Measurements from ENCODE around the gene GMDS.

The GMDS gene

DNA sequence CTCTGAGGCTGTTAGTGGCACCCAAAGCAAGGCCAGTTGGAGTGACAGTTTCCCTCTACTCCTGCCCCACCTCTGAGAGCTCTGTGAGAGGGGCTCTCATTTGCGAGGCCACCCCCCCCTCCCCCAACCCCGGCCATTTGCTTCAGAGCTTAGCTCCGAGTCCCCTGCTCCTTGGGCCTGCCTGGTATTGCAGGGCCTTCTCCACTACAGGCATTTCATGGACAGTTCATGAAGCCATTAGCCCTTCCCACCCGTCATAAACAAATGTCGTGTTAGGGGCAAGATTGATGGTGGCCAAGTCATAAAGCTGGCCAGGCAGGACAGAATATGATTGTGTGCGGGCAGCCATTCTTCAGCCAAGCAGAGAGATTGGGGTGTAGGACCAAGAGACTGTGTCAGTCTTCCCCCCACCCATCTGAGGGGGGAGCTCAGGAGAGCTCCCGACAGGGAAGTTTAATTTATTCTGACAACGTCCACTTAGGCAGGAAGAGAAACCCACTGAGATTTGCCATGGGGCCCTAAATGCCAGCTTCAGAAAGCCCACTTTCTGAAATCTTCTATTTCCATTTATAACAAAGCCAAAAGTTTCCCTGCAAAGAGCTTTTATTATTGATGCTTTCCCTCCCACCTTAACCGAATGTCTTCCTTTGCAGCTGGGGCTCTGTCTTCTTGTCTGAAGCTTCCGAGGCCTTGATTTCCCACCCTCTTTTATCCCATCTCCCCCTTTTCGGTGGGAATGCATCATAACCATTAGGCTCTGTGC is 628.5 kb downstream of the GMDS start:
- no peak overlapping the region for H3K4me3 Mint-ChIP-seq
- H3K9me3 Mint-ChIP-seq: no peaks in the 10 kb centered on the region
- H3K36me3 Mint-ChIP-seq (ENCODE audit: low read depth): peaks cover 3% of the 10 kb centered on the region
- peaks cover 65% of the 10 kb centered on the region for H3K27me3 Mint-ChIP-seq
- H3K27ac Mint-ChIP-seq: no peak overlapping the region
- peaks cover 19% of the 10 kb centered on the region for H3K4me1 Mint-ChIP-seq
- DNase-seq (no peak), ATAC-seq (no peak)

DNA sequence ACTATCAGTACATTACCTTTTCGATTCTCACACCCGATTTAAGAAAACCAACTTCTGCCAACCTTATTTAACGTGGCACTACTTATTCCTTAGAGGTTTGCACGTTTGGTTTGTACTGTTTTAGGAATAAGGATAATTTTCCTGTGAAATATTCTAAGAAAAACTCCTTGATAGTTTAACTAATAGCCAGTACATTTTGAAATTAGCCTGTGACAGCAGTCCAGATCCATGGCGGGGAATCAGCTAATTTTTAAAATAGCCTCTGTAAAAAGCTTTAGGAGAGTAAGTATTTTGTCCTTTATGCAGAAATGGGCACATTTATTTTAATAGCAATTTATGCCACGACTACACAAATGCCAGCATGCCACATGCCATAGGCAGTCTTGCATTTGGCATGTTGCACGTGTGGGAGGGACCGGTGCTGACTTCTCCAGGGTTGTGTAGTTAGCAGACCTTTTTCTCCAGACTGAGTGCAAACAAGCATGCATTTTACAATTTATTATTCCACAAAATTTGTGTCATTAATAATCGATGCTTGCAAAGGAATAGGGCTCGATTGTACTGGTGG is 629.5 kb downstream of the GMDS start:
- H3K27me3 Mint-ChIP-seq: peaks cover 61% of the 10 kb centered on the region
- no peak overlapping the region for H3K4me3 Mint-ChIP-seq
- ATAC-seq: no peak
- no peaks in the 10 kb centered on the region for H3K9me3 Mint-ChIP-seq
- peaks cover 20% of the 10 kb centered on the region for H3K4me1 Mint-ChIP-seq
- DNase-seq: no peak
- H3K36me3 Mint-ChIP-seq (ENCODE audit: low read depth): peaks cover 4% of the 10 kb centered on the region
- no peak overlapping the region for H3K27ac Mint-ChIP-seq

DNA sequence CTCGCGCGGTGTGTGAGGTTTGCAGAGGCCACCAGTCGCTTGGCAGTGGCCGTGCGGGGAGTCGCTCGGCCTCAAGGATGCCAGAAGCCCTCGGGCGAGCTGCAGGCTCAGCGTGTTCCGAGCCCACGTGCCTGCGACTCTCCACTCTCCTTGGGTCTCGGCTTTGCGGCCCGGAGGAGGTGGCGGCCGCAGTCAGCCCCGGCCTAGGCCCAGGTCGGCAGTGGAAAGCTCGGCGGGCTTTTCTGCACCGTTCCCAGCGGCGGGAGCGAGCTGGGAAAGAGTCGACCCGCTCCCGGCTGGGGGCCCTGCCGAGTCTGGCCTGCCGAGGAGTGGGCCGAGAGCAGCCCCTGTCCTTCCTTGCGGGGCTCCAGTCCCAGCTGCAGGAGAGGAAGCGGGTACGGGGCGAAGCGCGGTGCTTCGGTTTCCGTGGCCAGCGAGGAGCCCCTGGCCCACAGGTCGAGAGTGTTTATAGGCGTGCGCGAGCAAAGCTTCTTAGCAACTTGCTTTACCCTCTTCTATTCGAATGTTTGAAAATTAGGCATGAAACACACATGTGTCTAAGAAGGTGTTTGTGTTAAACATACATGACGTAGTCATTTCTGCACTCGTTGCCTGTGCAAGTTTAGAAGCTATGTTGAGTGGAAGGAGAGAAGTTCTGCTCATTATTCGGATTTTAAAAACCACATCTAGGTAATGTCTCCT is 630.1 kb downstream of the GMDS start:
- peaks cover 63% of the 10 kb centered on the region for H3K27me3 Mint-ChIP-seq
- no peak overlapping the region for H3K27ac Mint-ChIP-seq
- H3K4me3 Mint-ChIP-seq: no peak overlapping the region
- H3K36me3 Mint-ChIP-seq (ENCODE audit: low read depth): peaks cover 4% of the 10 kb centered on the region
- peaks cover 23% of the 10 kb centered on the region for H3K4me1 Mint-ChIP-seq
- DNase-seq: no peak
- no peaks in the 10 kb centered on the region for H3K9me3 Mint-ChIP-seq
- ATAC-seq: no peak

DNA sequence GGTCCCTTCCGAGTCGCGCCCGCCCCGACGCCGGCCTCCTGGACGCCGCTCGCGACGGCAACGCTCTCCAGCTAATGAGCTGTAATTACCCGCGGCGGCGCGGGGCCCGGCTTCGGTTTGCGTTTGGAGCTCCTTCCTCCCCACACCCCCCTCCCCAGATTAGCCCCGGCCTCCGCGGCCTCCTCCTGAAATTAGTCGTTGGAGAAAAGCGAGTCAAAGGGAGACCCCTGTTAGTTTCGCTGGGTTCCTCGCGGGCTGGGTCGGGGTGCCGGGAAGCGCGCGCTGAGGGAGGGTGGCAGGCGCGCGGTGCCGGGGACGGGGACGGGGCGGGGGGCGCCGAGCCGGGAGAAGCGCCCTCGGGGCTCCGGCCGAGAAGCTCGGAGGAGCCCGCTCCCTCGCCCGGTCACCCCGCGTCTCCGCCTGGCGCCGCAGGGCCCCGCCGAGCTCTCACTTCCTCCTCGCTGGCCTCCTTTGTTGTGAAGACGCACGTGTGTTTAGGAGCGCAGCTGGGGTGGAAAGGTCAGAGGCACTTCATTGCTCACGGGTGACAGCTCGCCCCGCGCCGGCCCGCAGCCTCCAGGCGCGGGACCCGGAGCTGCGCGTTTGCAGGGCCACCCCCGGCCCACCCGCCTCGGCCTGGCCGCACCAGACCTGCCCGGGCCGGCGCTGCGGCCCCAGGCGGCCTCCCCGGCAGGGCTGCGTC is 630.8 kb downstream of the GMDS start:
- no peak for DNase-seq

DNA sequence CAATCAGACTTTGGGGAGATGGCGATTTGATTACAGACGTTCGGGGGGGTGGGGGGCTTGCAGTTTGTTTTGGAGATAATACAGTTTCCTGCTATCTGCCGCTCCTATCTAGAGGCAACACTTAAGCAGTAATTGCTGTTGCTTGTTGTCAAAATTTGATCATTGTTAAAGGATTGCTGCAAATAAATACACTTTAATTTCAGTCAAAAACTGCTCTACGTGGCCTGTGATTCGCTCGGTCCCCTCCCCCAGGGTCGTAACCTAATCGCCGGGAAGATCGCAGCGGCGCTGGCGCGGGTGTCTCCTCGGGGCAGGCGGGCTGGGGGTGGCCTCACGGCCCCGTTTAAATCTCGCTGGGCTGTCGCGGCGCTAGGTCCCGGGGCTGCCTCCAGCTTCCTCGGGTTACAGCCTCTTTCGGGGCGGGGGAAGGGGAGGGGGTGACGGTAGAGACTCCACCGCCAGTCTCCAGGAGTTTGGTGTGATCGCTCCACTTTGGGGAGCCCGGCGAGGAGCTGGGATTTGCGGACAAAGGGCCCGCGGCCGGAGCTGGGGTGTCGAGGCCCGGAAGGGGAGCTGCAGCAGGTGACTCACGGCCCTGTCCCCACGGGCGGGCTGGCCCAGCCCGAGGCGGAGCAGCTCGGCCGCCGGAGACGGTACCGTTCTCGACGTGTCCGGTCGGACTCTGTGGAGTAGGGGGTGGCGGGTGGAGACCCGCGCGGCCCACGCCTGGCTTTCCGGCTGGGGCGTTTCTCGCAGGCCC is 631.5 kb downstream of the GMDS start:
- H3K27ac Mint-ChIP-seq: no peak overlapping the region
- H3K9me3 Mint-ChIP-seq: no peaks in the 10 kb centered on the region
- peaks cover 62% of the 10 kb centered on the region for H3K27me3 Mint-ChIP-seq
- DNase-seq (no peak), ATAC-seq (no peak)
- peaks cover 4% of the 10 kb centered on the region for H3K36me3 Mint-ChIP-seq (ENCODE audit: low read depth)
- peaks cover 23% of the 10 kb centered on the region for H3K4me1 Mint-ChIP-seq
- H3K4me3 Mint-ChIP-seq: peak overlapping the region; percentile 5

More for the DNA sequence above, 630.8 kb downstream of the GMDS start:
- H3K4me3 Mint-ChIP-seq: no peak overlapping the region
- peaks cover 4% of the 10 kb centered on the region for H3K36me3 Mint-ChIP-seq (ENCODE audit: low read depth)
- peaks cover 63% of the 10 kb centered on the region for H3K27me3 Mint-ChIP-seq
- no peaks in the 10 kb centered on the region for H3K9me3 Mint-ChIP-seq
- no peak for ATAC-seq
- peaks cover 23% of the 10 kb centered on the region for H3K4me1 Mint-ChIP-seq
- H3K27ac Mint-ChIP-seq: no peak overlapping the region

DNA sequence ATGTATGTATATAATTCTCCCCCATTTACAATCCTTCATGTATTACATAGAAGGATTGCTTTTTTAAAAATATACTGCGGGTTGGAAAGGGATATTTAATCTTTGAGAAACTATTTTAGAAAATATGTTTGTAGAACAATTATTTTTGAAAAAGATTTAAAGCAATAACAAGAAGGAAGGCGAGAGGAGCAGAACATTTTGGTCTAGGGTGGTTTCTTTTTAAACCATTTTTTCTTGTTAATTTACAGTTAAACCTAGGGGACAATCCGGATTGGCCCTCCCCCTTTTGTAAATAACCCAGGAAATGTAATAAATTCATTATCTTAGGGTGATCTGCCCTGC is 632.1 kb downstream of the GMDS start:
- Mint-ChIP-seq H3K36me3 (ENCODE audit: low read depth) (peaks cover 4% of the 10 kb centered on the region), H3K9me3 (no peaks in the 10 kb centered on the region), H3K27ac (peak overlapping the region; percentile 3), H3K27me3 (peaks cover 61% of the 10 kb centered on the region), H3K4me3 (peak overlapping the region; percentile 5), H3K4me1 (peaks cover 28% of the 10 kb centered on the region)
- ATAC-seq: no peak
- DNase-seq: no peak

DNA sequence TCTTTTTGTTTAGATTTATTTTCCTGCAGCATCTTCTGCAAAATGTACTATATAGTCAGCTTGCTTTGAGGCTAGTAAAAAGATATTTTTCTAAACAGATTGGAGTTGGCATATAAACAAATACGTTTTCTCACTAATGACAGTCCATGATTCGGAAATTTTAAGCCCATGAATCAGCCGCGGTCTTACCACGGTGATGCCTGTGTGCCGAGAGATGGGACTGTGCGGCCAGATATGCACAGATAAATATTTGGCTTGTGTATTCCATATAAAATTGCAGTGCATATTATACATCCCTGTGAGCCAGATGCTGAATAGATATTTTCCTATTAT is 632.5 kb downstream of the GMDS start:
- no peaks in the 10 kb centered on the region for H3K9me3 Mint-ChIP-seq
- peaks cover 61% of the 10 kb centered on the region for H3K27me3 Mint-ChIP-seq
- peaks cover 31% of the 10 kb centered on the region for H3K4me1 Mint-ChIP-seq
- no peak overlapping the region for H3K4me3 Mint-ChIP-seq
- DNase-seq (no peak), ATAC-seq (no peak)
- peaks cover 4% of the 10 kb centered on the region for H3K36me3 Mint-ChIP-seq (ENCODE audit: low read depth)
- peak overlapping the region; percentile 14 for H3K27ac Mint-ChIP-seq

DNA sequence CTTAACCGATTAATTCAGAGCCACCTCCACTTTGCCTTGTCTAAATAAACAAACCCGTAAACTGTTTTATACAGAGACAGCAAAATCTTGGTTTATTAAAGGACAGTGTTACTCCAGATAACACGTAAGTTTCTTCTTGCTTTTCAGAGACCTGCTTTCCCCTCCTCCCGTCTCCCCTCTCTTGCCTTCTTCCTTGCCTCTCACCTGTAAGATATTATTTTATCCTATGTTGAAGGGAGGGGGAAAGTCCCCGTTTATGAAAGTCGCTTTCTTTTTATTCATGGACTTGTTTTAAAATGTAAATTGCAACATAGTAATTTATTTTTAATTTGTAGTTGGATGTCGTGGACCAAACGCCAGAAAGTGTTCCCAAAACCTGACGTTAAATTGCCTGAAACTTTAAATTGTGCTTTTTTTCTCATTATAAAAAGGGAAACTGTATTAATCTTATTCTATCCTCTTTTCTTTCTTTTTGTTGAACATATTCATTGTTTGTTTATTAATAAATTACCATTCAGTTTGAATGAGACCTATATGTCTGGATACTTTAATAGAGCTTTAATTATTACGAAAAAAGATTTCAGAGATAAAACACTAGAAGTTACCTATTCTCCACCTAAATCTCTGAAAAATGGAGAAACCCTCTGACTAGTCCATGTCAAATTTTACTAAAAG is 633.0 kb downstream of the GMDS start:
- DNase-seq (no peak), ATAC-seq (no peak)
- H3K36me3 Mint-ChIP-seq (ENCODE audit: low read depth): peaks cover 4% of the 10 kb centered on the region
- peak overlapping the region; percentile 80 for H3K4me3 Mint-ChIP-seq
- peak overlapping the region; percentile 68 for H3K27ac Mint-ChIP-seq
- no peaks in the 10 kb centered on the region for H3K9me3 Mint-ChIP-seq
- peaks cover 36% of the 10 kb centered on the region for H3K4me1 Mint-ChIP-seq
- H3K27me3 Mint-ChIP-seq: peaks cover 61% of the 10 kb centered on the region

DNA sequence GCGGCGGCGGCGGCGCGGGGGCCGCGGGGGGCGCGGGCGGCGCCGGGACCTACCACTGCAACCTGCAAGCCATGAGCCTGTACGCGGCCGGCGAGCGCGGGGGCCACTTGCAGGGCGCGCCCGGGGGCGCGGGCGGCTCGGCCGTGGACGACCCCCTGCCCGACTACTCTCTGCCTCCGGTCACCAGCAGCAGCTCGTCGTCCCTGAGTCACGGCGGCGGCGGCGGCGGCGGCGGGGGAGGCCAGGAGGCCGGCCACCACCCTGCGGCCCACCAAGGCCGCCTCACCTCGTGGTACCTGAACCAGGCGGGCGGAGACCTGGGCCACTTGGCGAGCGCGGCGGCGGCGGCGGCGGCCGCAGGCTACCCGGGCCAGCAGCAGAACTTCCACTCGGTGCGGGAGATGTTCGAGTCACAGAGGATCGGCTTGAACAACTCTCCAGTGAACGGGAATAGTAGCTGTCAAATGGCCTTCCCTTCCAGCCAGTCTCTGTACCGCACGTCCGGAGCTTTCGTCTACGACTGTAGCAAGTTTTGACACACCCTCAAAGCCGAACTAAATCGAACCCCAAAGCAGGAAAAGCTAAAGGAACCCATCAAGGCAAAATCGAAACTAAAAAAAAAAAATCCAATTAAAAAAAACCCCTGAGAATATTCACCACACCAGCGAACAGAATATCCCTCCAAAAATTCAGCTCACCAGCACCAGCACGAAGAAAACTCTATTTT is 633.7 kb downstream of the GMDS start:
- Mint-ChIP-seq H3K27ac (peak overlapping the region; percentile 68), H3K4me3 (peak overlapping the region; percentile 80), H3K9me3 (no peaks in the 10 kb centered on the region), H3K27me3 (peaks cover 61% of the 10 kb centered on the region), H3K36me3 (ENCODE audit: low read depth) (peaks cover 4% of the 10 kb centered on the region), H3K4me1 (peaks cover 43% of the 10 kb centered on the region)
- no peak for ATAC-seq
- no peak for DNase-seq

DNA sequence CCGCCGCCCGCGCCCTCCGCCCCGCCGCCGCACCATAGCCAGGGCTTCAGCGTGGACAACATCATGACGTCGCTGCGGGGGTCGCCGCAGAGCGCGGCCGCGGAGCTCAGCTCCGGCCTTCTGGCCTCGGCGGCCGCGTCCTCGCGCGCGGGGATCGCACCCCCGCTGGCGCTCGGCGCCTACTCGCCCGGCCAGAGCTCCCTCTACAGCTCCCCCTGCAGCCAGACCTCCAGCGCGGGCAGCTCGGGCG is 634.2 kb downstream of the GMDS start:
- no peaks in the 10 kb centered on the region for H3K9me3 Mint-ChIP-seq
- no peak overlapping the region for H3K4me3 Mint-ChIP-seq
- DNase-seq: no peak
- H3K27ac Mint-ChIP-seq: no peak overlapping the region
- no peak for ATAC-seq
- H3K4me1 Mint-ChIP-seq: peaks cover 47% of the 10 kb centered on the region
- peaks cover 63% of the 10 kb centered on the region for H3K27me3 Mint-ChIP-seq
- peaks cover 4% of the 10 kb centered on the region for H3K36me3 Mint-ChIP-seq (ENCODE audit: low read depth)

DNA sequence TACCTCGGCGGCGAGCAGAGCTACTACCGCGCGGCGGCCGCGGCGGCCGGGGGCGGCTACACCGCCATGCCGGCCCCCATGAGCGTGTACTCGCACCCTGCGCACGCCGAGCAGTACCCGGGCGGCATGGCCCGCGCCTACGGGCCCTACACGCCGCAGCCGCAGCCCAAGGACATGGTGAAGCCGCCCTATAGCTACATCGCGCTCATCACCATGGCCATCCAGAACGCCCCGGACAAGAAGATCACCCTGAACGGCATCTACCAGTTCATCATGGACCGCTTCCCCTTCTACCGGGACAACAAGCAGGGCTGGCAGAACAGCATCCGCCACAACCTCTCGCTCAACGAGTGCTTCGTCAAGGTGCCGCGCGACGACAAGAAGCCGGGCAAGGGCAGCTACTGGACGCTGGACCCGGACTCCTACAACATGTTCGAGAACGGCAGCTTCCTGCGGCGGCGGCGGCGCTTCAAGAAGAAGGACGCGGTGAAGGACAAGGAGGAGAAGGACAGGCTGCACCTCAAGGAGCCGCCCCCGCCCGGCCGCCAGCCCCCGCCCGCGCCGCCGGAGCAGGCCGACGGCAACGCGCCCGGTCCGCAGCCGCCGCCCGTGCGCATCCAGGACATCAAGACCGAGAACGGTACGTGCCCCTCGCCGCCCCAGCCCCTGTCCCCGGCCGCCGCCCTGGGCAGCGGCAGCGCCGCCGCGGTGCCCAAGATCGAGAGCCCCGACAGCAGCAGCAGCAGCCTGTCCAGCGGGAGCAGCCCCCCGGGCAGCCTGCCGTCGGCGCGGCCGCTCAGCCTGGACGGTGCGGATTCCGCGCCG is 634.7 kb downstream of the GMDS start:
- Mint-ChIP-seq H3K4me1 (peaks cover 52% of the 10 kb centered on the region), H3K36me3 (ENCODE audit: low read depth) (peaks cover 4% of the 10 kb centered on the region), H3K27me3 (peaks cover 63% of the 10 kb centered on the region), H3K4me3 (peak overlapping the region; percentile 70), H3K27ac (no peak overlapping the region), H3K9me3 (no peaks in the 10 kb centered on the region)
- ATAC-seq (peak; percentile 15), DNase-seq (no peak)

DNA sequence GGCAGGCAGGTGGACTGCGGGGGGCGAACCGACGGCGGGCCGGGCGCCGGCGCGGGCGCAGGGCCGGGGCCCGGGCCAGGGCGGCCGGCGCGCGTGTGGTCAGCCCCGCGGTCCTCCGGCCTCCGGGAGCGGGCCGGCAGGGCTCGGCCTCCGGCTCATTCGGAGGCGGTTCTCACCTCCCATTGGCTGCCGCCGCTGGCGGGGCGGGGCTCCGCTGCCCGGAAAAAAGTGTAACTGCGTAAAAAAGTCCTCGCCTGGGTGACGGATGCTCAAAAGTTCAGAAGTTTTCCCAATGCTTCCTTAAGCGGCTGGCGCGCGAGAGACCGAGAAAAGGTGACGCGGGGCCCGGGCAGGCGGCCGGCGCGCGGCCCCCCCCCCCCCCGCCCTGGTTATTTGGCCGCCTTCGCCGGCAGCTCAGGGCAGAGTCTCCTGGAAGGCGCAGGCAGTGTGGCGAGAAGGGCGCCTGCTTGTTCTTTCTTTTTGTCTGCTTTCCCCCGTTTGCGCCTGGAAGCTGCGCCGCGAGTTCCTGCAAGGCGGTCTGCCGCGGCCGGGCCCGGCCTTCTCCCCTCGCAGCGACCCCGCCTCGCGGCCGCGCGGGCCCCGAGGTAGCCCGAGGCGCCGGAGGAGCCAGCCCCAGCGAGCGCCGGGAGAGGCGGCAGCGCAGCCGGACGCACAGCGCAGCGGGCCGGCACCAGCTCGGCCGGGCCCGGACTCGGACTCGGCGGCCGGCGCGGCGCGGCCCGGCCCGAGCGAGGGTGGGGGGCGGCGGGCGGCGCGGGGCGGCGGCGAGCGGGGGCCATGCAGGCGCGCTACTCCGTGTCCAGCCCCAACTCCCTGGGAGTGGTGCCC is 635.5 kb downstream of the GMDS start, which contains the start of gene FOXC1:
FOXC1 (plus strand) TSS at position 268 of the 849 bp plus-strand sequence; CDS start at position 799, 531 bp downstream.
- peak within 1 kb of the TSS; percentile 70 for H3K4me3 Mint-ChIP-seq
- peaks cover 4% of the 10 kb centered on the region for H3K36me3 Mint-ChIP-seq (ENCODE audit: low read depth)
- ATAC-seq (peak; percentile 39), DNase-seq (no peak)
- no peak within 1 kb of the TSS for H3K27ac Mint-ChIP-seq
- peaks cover 64% of the 10 kb centered on the region for H3K27me3 Mint-ChIP-seq
- no peaks in the 10 kb centered on the region for H3K9me3 Mint-ChIP-seq
- H3K4me1 Mint-ChIP-seq: peaks cover 57% of the 10 kb centered on the region

All from activated naive CD8-positive, alpha-beta T cell treated with anti-CD3 and anti-CD28 coated beads, Interleukin-2, amount 50 U/mL, for 24 hours (primary cell).